ENCODE measurements around the gene PGM3. TPM values are rescaled to one million over a fixed set of nuclear protein-coding genes. Genes with fewer than 3 reads are reported as not detected.
"Not testable (repeated sequence)": the region's sequence is repeated elsewhere in the genome, so short reads cannot be mapped to it uniquely, and the experiment has no call there.

The PGM3 gene
- total and polyA plus RNA-seq, 2 of the 4 experiments (the other 2 are of a cell fraction): 68.4 to 336 TPM

DNA sequence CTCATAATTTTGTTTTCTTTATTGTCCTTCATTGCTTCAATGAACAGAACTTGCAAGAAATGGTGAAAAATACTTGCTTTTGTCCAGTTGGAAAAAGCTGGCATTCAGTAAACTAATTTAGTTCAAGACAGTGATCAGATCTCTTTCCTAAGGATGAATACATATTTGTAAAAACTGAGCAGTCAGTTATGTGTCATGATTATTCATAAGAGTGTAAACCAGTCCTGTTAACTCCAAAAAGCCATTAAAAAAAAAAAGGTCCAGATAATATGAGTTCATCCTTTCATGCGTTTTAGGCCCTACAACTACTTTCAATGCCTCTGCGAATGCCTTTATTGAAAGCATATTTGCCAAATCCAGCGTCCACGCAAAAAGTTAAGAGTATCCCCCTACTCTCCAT lies 609 bp downstream of the PGM3 start:
- Histone ChIP-seq H3K9ac (ENCODE audit: low read depth, low read length) (peak overlapping the region; percentile 97), H3K23ac (ENCODE audit: low read depth, low read length) (peak overlapping the region; percentile 92), H3K4me2 (ENCODE audit: low read depth, low read length) (peak overlapping the region; percentile 99), H3K14ac (replicated peaks; ENCODE audit: low read depth, low read length) (peak overlapping the region; percentile 95), H3K4me1 (ENCODE audit: control insufficient read depth, insufficient read depth, low read length) (peaks cover 8% of the 10 kb centered on the region), H2AK9ac (replicated peaks; ENCODE audit: low read depth, low read length, poor library complexity) (no peak overlapping the region), H3K27me3 (ENCODE audit: control insufficient read depth, insufficient read depth, low read length) (no peaks in the 10 kb centered on the region), H2BK15ac (ENCODE audit: low read depth, low read length) (no peak overlapping the region), H4K20me1 (ENCODE audit: insufficient read depth, low read length) (peaks cover 28% of the 10 kb centered on the region), H3K9me1 (ENCODE audit: insufficient read depth, low read length) (peaks cover 14% of the 10 kb centered on the region), H4K5ac (ENCODE audit: low read depth, low read length) (peak overlapping the region; percentile 30; the same call in 1 of the 2 replicates), H3K4me3 (ENCODE audit: insufficient read depth, low read depth, low read length) (peak overlapping the region; percentile 91), H3K4ac (ENCODE audit: low read depth, low read length) (peak overlapping the region; percentile 90), H2BK5ac (ENCODE audit: low read depth, low read length, poor library complexity, severe bottlenecking) (peak overlapping the region; percentile 75), H3K36me3 (ENCODE audit: control insufficient read depth, insufficient read depth, low read length) (peaks cover 17% of the 10 kb centered on the region), H3K79me1 (ENCODE audit: low read depth in 1 of 2, low read length in 2 of 2) (peaks cover 20 to 50% of the 10 kb centered on the region in 2 experiments), H3K56ac (ENCODE audit: extremely low read depth, insufficient read depth, low read length) (peak overlapping the region; percentile 59; the same call in 1 of the 2 replicates), H4K91ac (ENCODE audit: insufficient read depth, low read depth, low read length) (peak overlapping the region; percentile 80; the same call in 1 of the 2 replicates), H2BK120ac (ENCODE audit: low read depth, low read length) (no peak overlapping the region), H2AFZ (replicated peaks; ENCODE audit: low read length, poor library complexity) (peak overlapping the region; percentile 94), H3K18ac (ENCODE audit: low read depth, low read length) (peak overlapping the region; percentile 20; the same call in 1 of the 2 replicates), H3K27ac (ENCODE audit: insufficient read depth, low read length) (peak overlapping the region; percentile 97), H2AK5ac (ENCODE audit: low read depth, low read length) (no peak overlapping the region; the same call in 1 of the 2 replicates), H4K8ac (ENCODE audit: low read depth in 2 of 2, low read length in 2 of 2) (peak overlapping the region; percentile 24 to 83; a peak in 3 of 4 replicates), H2BK20ac (ENCODE audit: low read depth, low read length) (no peak overlapping the region), H3K9me3 (ENCODE audit: control insufficient read depth, insufficient read depth, low read length) (no peaks in the 10 kb centered on the region)
- 7% methylated on average over 2 of the region's 4 CpGs; no CpG with 5 or more reads in 1 of the 2 experiments for WGBS, 2 experiments (ENCODE audit: extremely low coverage in 2 of 2, insufficient read length in 1 of 2)
- BruUV-seq (replicated peaks): no TSS peak
- intact Hi-C loops (cut with micrococcal nuclease) (no loop called here), dilution Hi-C loops (cut with HindIII; ENCODE audit: low sequenced_read_pairs, unreplicated experiment) (no loop called here), in situ Hi-C loops (cut with MboI; ENCODE audit: low sequenced_read_pairs) (loop anchor here (10.0 kb wide), 1 partner anchor 948 kb away; the partner anchor contains the start of gene IBTK)
- DNase-seq (no peak), ATAC-seq (ENCODE audit: low read depth) (no peak)
- CTCF ChIA-PET: no interaction called here
- no peak for TF ChIP-seq SMC3 (IDR thresholded peaks at IDR 0.05; ENCODE audit: low read depth, low read length)
- POLR2A ChIA-PET (ENCODE audit: unreplicated experiment): no interaction called here

DNA sequence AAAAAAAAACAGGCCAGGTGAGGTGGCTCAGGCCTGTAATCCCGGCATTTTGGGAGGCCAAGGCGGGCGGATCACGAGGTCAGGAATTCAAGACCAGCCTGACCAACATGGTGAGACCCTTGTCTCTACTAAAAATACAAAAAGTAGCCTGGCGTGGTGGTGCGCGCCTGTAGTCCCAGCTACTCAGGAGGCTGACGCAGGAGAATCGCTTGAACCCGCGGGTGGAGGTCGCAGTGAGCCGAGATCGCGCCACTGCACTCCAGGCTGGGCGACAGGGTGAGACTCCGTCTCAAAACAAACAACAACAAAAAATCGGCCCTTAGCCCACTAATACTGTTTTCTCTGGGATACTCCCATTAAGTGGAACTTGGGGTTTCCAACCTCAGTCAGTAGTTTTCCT lies 1.1 kb downstream of the PGM3 start:
- H3K4me1 ChIP-seq (ENCODE audit: control insufficient read depth, insufficient read depth, low read length); H2BK5ac ChIP-seq (ENCODE audit: low read depth, low read length, poor library complexity, severe bottlenecking); H2AFZ ChIP-seq (replicated peaks; ENCODE audit: low read length, poor library complexity); H2AK9ac ChIP-seq (replicated peaks; ENCODE audit: low read depth, low read length, poor library complexity); H2AK5ac ChIP-seq (ENCODE audit: low read depth, low read length); H4K5ac ChIP-seq (ENCODE audit: low read depth, low read length); BruUV-seq (replicated peaks); H2BK120ac ChIP-seq (ENCODE audit: low read depth, low read length); H3K56ac ChIP-seq (ENCODE audit: extremely low read depth, insufficient read depth, low read length); H3K18ac ChIP-seq (ENCODE audit: low read depth, low read length); H2BK20ac ChIP-seq (ENCODE audit: low read depth, low read length); H4K91ac ChIP-seq (ENCODE audit: insufficient read depth, low read depth, low read length); H2BK15ac ChIP-seq (ENCODE audit: low read depth, low read length); H3K27me3 ChIP-seq (ENCODE audit: control insufficient read depth, insufficient read depth, low read length); dilution Hi-C loops (cut with HindIII; ENCODE audit: low sequenced_read_pairs, unreplicated experiment); POLR2A ChIA-PET (ENCODE audit: unreplicated experiment); DNase-seq; H3K27ac ChIP-seq (ENCODE audit: insufficient read depth, low read length); intact Hi-C loops (cut with micrococcal nuclease); ATAC-seq (ENCODE audit: low read depth); H3K9me3 ChIP-seq (ENCODE audit: control insufficient read depth, insufficient read depth, low read length): not testable (repeated sequence)
- peak overlapping the region in 1 of 2 experiments; percentile 24; a peak in 1 of 4 replicates for H4K8ac ChIP-seq (ENCODE audit: low read depth in 2 of 2, low read length in 2 of 2)
- H3K36me3 ChIP-seq (ENCODE audit: control insufficient read depth, insufficient read depth, low read length): peaks cover 17% of the 10 kb centered on the region
- peak overlapping the region; percentile 22; the same call in 1 of the 2 replicates for H3K14ac ChIP-seq (replicated peaks; ENCODE audit: low read depth, low read length)
- in situ Hi-C loops (cut with MboI; ENCODE audit: low sequenced_read_pairs): loop anchor here (10.0 kb wide), 1 partner anchor 947 kb away; the partner anchor contains the start of gene IBTK
- H3K9ac ChIP-seq (ENCODE audit: low read depth, low read length): peak overlapping the region; percentile 97; the same call in 1 of the 2 replicates
- peak overlapping the region; percentile 25; the same call in 1 of the 2 replicates for H3K4ac ChIP-seq (ENCODE audit: low read depth, low read length)
- H3K4me3 ChIP-seq (ENCODE audit: insufficient read depth, low read depth, low read length): peak overlapping the region; percentile 91
- 93% methylated on average over 10 of the region's 18 CpGs; no CpG with 5 or more reads in 1 of the 2 experiments for WGBS, 2 experiments (ENCODE audit: extremely low coverage in 2 of 2, insufficient read length in 1 of 2)
- peak overlapping the region; percentile 63 for H3K23ac ChIP-seq (ENCODE audit: low read depth, low read length)
- CTCF ChIA-PET: interaction anchor here (0.6 kb wide), 1 partner anchor 494 kb away, joined by 4 read pairs; no protein-coding TSS in a partner anchor
- H3K9me1 ChIP-seq (ENCODE audit: insufficient read depth, low read length): peaks cover 12% of the 10 kb centered on the region; the same call in 1 of the 2 replicates
- H3K4me2 ChIP-seq (ENCODE audit: low read depth, low read length): peak overlapping the region; percentile 99
- peaks cover 28% of the 10 kb centered on the region for H4K20me1 ChIP-seq (ENCODE audit: insufficient read depth, low read length)
- H3K79me1 ChIP-seq (ENCODE audit: low read depth in 1 of 2, low read length in 2 of 2): peaks cover 18 to 47% of the 10 kb centered on the region in 2 experiments
